ENCODE measurements around the gene RTP3. TPM values are rescaled to one million over a fixed set of nuclear protein-coding genes. Genes with fewer than 3 reads are reported as not detected.

The RTP3 gene
- total RNA-seq, 3 donors from 2014 or later (not counting 1 experiment from before 2014, with no cell fraction given): not detected

DNA sequence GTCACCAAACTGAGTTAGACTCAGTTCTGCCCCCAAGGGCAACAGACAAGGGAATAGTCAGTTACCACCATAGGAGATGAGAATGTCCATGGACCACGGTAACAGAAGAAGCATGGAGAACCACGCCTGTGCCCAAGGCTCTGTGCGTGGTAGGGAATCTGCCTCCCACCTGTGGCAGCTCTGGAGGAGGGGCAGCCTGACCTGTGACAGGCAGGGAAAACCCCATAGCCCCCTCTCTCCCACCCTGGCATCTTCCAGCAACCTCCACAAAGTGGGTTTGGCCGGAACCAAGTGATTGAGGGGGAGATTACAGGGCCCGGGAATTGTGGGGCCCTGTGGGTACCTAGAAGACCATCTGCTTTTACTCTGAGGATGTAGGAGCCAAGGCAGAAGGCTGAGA, 18.8 kb upstream of the RTP3 start:
- no peak for TF ChIP-seq CTCF (IDR thresholded peaks at IDR 0.05)
- H3K4me1 Mint-ChIP-seq: no peaks in the 10 kb centered on the region
- no peak overlapping the region for H3K27ac ChIP-seq (ENCODE audit: low read length)
- no peaks in the 10 kb centered on the region for H3K9me3 ChIP-seq (ENCODE audit: control insufficient read depth, insufficient read depth, low read length)
- no peaks in the 10 kb centered on the region for H3K27me3 ChIP-seq (ENCODE audit: control insufficient read depth, insufficient read depth, low read length)
- H3K4me1 ChIP-seq (ENCODE audit: control insufficient read depth, insufficient read depth, low read length): no peaks in the 10 kb centered on the region
- no peak overlapping the region for H3K4me3 Mint-ChIP-seq
- ATAC-seq (no peak), DNase-seq (no peak)
- no peak overlapping the region for H3K4me3 ChIP-seq (ENCODE audit: low read length)
- peaks cover 7 to 12% of the 10 kb centered on the region in 2 donors for H3K9me3 Mint-ChIP-seq
- H3K27ac Mint-ChIP-seq: no peak overlapping the region
- peaks cover 19 to 40% of the 10 kb centered on the region in 2 donors for H3K27me3 Mint-ChIP-seq (ENCODE audit: low read depth in 2 of 2)
- intact Hi-C loops (cut with micrococcal nuclease): no loop called here
- peaks cover 17% of the 10 kb centered on the region for H3K36me3 Mint-ChIP-seq
- WGBS (ENCODE audit: insufficient coverage): 93% methylated on average over 5 of the region's 5 CpGs
- no peaks in the 10 kb centered on the region for H3K36me3 ChIP-seq (ENCODE audit: control insufficient read depth, insufficient read depth, low read length)

DNA sequence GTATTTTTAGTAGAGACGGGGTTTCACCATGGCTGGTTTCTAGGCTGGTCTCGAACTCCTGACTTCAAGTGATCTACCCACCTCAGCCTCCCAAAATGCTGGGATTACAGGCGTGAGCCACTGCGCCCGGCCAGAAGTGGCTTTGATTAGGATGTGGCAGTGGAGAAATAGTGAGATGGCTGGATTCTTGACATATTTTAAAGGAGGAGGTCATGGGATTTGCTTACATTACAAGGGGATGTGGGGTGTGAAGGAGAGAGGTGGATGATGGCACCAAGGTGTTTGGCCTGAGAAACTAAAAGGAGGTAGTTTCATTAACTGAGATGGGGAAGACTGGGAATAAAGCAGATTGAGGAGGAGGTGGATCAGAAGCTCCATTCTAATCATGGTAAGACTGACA, 18.1 kb upstream of the RTP3 start:
- Mint-ChIP-seq H3K36me3 (peaks cover 11% of the 10 kb centered on the region), H3K27ac (no peak overlapping the region), H3K4me3 (no peak overlapping the region), H3K9me3 (peaks cover 4 to 6% of the 10 kb centered on the region in 2 donors), H3K4me1 (no peaks in the 10 kb centered on the region), H3K27me3 (ENCODE audit: low read depth in 2 of 2) (peaks cover 19 to 40% of the 10 kb centered on the region in 2 donors)
- Histone ChIP-seq H3K4me3 (ENCODE audit: low read length) (no peak overlapping the region), H3K9me3 (ENCODE audit: control insufficient read depth, insufficient read depth, low read length) (no peaks in the 10 kb centered on the region), H3K27ac (ENCODE audit: low read length) (no peak overlapping the region), H3K4me1 (ENCODE audit: control insufficient read depth, insufficient read depth, low read length) (no peaks in the 10 kb centered on the region), H3K27me3 (ENCODE audit: control insufficient read depth, insufficient read depth, low read length) (no peaks in the 10 kb centered on the region), H3K36me3 (ENCODE audit: control insufficient read depth, insufficient read depth, low read length) (no peaks in the 10 kb centered on the region)
- intact Hi-C loops (cut with micrococcal nuclease): no loop called here
- no peak for TF ChIP-seq CTCF (IDR thresholded peaks at IDR 0.05)
- DNase-seq: no peak
- no peak for ATAC-seq
- 93% methylated on average over 5 of the region's 5 CpGs for WGBS (ENCODE audit: insufficient coverage)

DNA sequence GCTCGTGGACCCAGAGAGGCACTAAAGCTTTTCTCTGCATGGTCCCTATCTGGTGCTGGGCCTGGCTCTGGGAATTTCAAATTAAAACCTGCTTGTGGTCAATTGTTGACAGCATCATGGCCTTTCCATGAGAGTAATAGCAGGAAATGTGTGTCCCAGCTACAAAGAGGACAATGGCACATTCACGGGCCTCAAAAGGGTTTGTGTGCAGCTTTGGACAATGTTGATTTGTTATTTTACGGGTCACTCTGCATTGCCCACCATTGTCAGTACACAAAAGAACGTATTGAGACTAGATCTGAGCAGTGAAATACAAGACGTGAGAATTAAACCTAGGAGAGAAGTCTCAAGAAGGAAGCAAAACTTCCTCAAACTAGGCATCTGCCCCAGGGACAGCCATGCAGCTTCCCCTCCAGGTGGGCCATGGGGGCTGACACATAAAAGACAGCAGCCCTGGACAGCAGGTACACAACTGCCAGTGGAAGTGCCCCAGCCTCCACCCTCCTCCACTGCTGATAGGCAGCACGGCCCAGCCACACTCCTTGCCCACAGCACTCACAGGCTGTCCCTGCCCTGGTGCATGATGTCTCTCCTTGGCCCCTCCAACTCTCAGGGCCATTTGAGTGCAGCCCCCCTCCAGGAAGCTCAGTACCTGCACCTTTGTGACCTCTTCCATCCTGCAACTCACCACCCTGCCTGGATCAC, 17.1 kb upstream of the RTP3 start:
- H3K27me3 ChIP-seq (ENCODE audit: control insufficient read depth, insufficient read depth, low read length): no peaks in the 10 kb centered on the region
- no peak overlapping the region for H3K4me3 ChIP-seq (ENCODE audit: low read length)
- Mint-ChIP-seq H3K27ac (no peak overlapping the region), H3K9me3 (peaks cover 0 to under 1% of the 10 kb centered on the region in 2 donors), H3K36me3 (peaks cover 1% of the 10 kb centered on the region), H3K4me3 (no peak overlapping the region), H3K27me3 (ENCODE audit: low read depth in 2 of 2) (peaks cover 19 to 33% of the 10 kb centered on the region in 2 donors), H3K4me1 (no peaks in the 10 kb centered on the region)
- no peaks in the 10 kb centered on the region for H3K9me3 ChIP-seq (ENCODE audit: control insufficient read depth, insufficient read depth, low read length)
- 82% methylated on average over 6 of the region's 6 CpGs for WGBS (ENCODE audit: insufficient coverage)
- H3K27ac ChIP-seq (ENCODE audit: low read length): no peak overlapping the region
- TF ChIP-seq CTCF (IDR thresholded peaks at IDR 0.05): no peak
- DNase-seq (no peak), ATAC-seq (no peak)
- no peaks in the 10 kb centered on the region for H3K36me3 ChIP-seq (ENCODE audit: control insufficient read depth, insufficient read depth, low read length)
- no peaks in the 10 kb centered on the region for H3K4me1 ChIP-seq (ENCODE audit: control insufficient read depth, insufficient read depth, low read length)
- intact Hi-C loops (cut with micrococcal nuclease): no loop called here

DNA sequence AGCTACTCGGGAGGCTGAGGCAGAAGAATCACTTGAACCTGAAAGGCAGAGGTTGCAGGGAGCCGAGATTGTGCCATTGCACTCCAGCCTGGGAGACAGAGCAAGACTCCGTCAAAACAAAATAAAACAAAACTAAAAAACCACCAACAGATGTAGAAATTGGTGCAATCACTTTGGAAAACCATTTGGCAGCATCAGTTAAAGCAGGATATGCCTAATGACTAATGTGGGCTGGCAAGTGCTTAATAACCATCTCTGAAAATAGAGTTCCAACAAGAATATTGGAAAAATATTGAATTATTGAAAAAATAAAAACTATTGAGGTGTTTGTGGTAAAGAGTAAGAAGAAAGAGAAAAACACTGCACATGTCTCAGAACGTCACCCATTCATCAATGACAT, 16.1 kb upstream of the RTP3 start:
- ATAC-seq (no peak), DNase-seq (no peak)
- H3K27ac ChIP-seq (ENCODE audit: low read length): no peak overlapping the region
- H3K4me1 ChIP-seq (ENCODE audit: control insufficient read depth, insufficient read depth, low read length): no peaks in the 10 kb centered on the region
- intact Hi-C loops (cut with micrococcal nuclease): no loop called here
- H3K4me3 Mint-ChIP-seq: no peak overlapping the region
- H3K4me1 Mint-ChIP-seq: no peaks in the 10 kb centered on the region
- 84% methylated on average over 3 of the region's 4 CpGs for WGBS (ENCODE audit: insufficient coverage)
- H3K27ac Mint-ChIP-seq: no peak overlapping the region
- TF ChIP-seq CTCF (IDR thresholded peaks at IDR 0.05): no peak
- peaks cover 19 to 27% of the 10 kb centered on the region in 2 donors for H3K27me3 Mint-ChIP-seq (ENCODE audit: low read depth in 2 of 2)
- no peak overlapping the region for H3K4me3 ChIP-seq (ENCODE audit: low read length)
- no peaks in the 10 kb centered on the region for H3K27me3 ChIP-seq (ENCODE audit: control insufficient read depth, insufficient read depth, low read length)
- H3K36me3 ChIP-seq (ENCODE audit: control insufficient read depth, insufficient read depth, low read length): no peaks in the 10 kb centered on the region
- no peaks in the 10 kb centered on the region for H3K36me3 Mint-ChIP-seq
- H3K9me3 ChIP-seq (ENCODE audit: control insufficient read depth, insufficient read depth, low read length): no peaks in the 10 kb centered on the region
- H3K9me3 Mint-ChIP-seq: no peaks in the 10 kb centered on the region
